H9 (cell line): ENCODE data around the gene TTC9B. TPM values are rescaled to one million over a fixed set of nuclear protein-coding genes. Genes with fewer than 3 reads are reported as not detected.

ENCODE experiments used
- DNase-seq: peaks from one replicate; pipeline ENCODE4 v3.0.0-alpha.2; 2017
- H2AFZ ChIP-seq: one replicate; pipeline ENCODE4 v1.6.1; 2013; ENCODE audit warnings: mild to moderate bottlenecking, low read length, control low read depth, moderate library complexity
- H2AK5ac ChIP-seq: 2 replicates; pipeline ENCODE4 v1.6.1; 2013; ENCODE audit warnings: low read length, control low read depth, mixed read lengths; ENCODE audit not compliant: insufficient read length
- H2BK120ac ChIP-seq: one replicate; pipeline ENCODE4 v1.6.1; 2013; ENCODE audit warnings: low read depth, mild to moderate bottlenecking, low read length, control low read depth, inconsistent platforms; ENCODE audit not compliant: poor library complexity, severe bottlenecking
- H2BK12ac ChIP-seq: 2 replicates; pipeline ENCODE4 v1.6.1; 2013; ENCODE audit warnings: low read length, control low read depth, mixed read lengths, low read depth; ENCODE audit not compliant: insufficient read length
- H2BK15ac ChIP-seq: 2 replicates; pipeline ENCODE4 v1.6.1; 2013; ENCODE audit warnings: low read depth, low read length, control low read depth
- H2BK20ac ChIP-seq: one replicate; pipeline ENCODE4 v1.6.1; 2013; ENCODE audit warnings: low read depth, mild to moderate bottlenecking, low read length, control low read depth, inconsistent platforms; ENCODE audit not compliant: poor library complexity, severe bottlenecking
- H2BK5ac ChIP-seq: 2 replicates; pipeline ENCODE4 v1.6.1; 2013; ENCODE audit warnings: low read length, control low read depth, mixed read lengths; ENCODE audit not compliant: insufficient read length
- H3K14ac ChIP-seq: 2 replicates; pipeline ENCODE4 v1.6.1; 2013; ENCODE audit warnings: low read length, control low read depth; ENCODE audit not compliant: insufficient read depth
- H3K18ac ChIP-seq: 2 replicates; pipeline ENCODE4 v1.6.1; 2013; ENCODE audit warnings: low read depth, mild to moderate bottlenecking, mixed read lengths, low read length, control low read depth; ENCODE audit not compliant: insufficient read length
- H3K23ac ChIP-seq: 2 replicates; pipeline ENCODE4 v1.6.1; 2013; ENCODE audit warnings: low read length, control low read depth, mixed read lengths, low read depth; ENCODE audit not compliant: insufficient read length
- H3K23me2 ChIP-seq: 2 replicates; pipeline ENCODE4 v1.6.1; 2013; ENCODE audit warnings: low read depth, mild to moderate bottlenecking, mixed read lengths, low read length, control low read depth; ENCODE audit not compliant: insufficient read length, poor library complexity, severe bottlenecking
- H3K27ac ChIP-seq: 2 replicates; pipeline ENCODE4 v1.5.1; 2013; ENCODE audit warnings: low read length, control low read depth, mixed read lengths, low read depth; ENCODE audit not compliant: insufficient read length
- H3K27me3 ChIP-seq: 2 replicates; pipeline ENCODE4 v1.6.1; 2013; ENCODE audit warnings: low read length, control low read depth, inconsistent platforms; ENCODE audit not compliant: insufficient read depth
- H3K4ac ChIP-seq: 2 replicates; pipeline ENCODE4 v1.6.1; 2013; ENCODE audit warnings: low read depth, mild to moderate bottlenecking, control low read depth, inconsistent platforms, low read length, moderate library complexity
- H3K4me1 ChIP-seq: 2 replicates; pipeline ENCODE4 v1.6.1; 2013; ENCODE audit warnings: low read length, control low read depth, inconsistent platforms; ENCODE audit not compliant: insufficient read depth
- H3K4me2 ChIP-seq: 2 replicates; pipeline ENCODE4 v1.6.1; 2013; ENCODE audit warnings: low read length, control low read depth, mixed read lengths; ENCODE audit not compliant: insufficient read length, insufficient read depth
- H3K56ac ChIP-seq: 2 replicates; pipeline ENCODE4 v1.6.1; 2013; ENCODE audit warnings: low read depth, mild to moderate bottlenecking, mixed read lengths, low read length, control low read depth; ENCODE audit not compliant: insufficient read length
- H3K79me1 ChIP-seq: 2 replicates; pipeline ENCODE4 v1.6.1; 2013; ENCODE audit warnings: low read depth, mild to moderate bottlenecking, moderate library complexity, low read length, control low read depth, inconsistent platforms; ENCODE audit not compliant: insufficient read depth, poor library complexity, severe bottlenecking
- H3K79me2 ChIP-seq: 2 replicates; pipeline ENCODE4 v1.6.1; 2013; ENCODE audit warnings: low read length, control low read depth, inconsistent platforms; ENCODE audit not compliant: insufficient read depth
- H3K9ac ChIP-seq: 2 replicates; pipeline ENCODE4 v1.6.1; 2013; ENCODE audit warnings: low read length, control low read depth, mixed read lengths; ENCODE audit not compliant: insufficient read length; ENCODE audit errors: extremely low read depth
- H3K9me3 ChIP-seq: one replicate; pipeline ENCODE4 v1.6.1; 2013; ENCODE audit warnings: low read depth, low read length, inconsistent platforms; ENCODE audit not compliant: control insufficient read depth
- H3T11ph ChIP-seq: one replicate; pipeline ENCODE4 v1.6.1; 2013; ENCODE audit warnings: mild to moderate bottlenecking, low read length, control low read depth, inconsistent platforms
- H4K20me1 ChIP-seq: one replicate; pipeline ENCODE4 v1.6.1; 2013; ENCODE audit not compliant: control insufficient read depth, insufficient read length, insufficient read depth
- H4K5ac ChIP-seq: 2 replicates; pipeline ENCODE4 v1.6.1; 2013; ENCODE audit warnings: low read depth, mild to moderate bottlenecking, mixed read lengths, low read length, control low read depth; ENCODE audit not compliant: insufficient read length
- H4K8ac ChIP-seq: replicated peaks from 2 replicates; pipeline ENCODE4 v1.6.1; 2013; ENCODE audit warnings: low read length, control low read depth, mixed read lengths, low read depth; ENCODE audit not compliant: insufficient read length
- H4K91ac ChIP-seq: 2 replicates; pipeline ENCODE4 v1.6.1; 2013; ENCODE audit warnings: low read depth, mild to moderate bottlenecking, moderate library complexity, mixed read lengths, low read length, control low read depth; ENCODE audit not compliant: insufficient read length
- H3K27ac Mint-ChIP-seq, 3 experiments: 2 replicates in 2 of 3; 3 replicates in 1 of 3; pipeline ENCODE4 v1.8.0; 2020 to 2021; ENCODE audit warnings: mixed read lengths in 3 of 3, mild to moderate bottlenecking in 1 of 3, moderate library complexity in 1 of 3
- H3K27me3 Mint-ChIP-seq: 2 replicates; pipeline ENCODE4 v1.8.0; 2021; ENCODE audit warnings: low read depth, mild to moderate bottlenecking, moderate library complexity, mixed read lengths
- H3K36me3 Mint-ChIP-seq, 3 experiments: 2 replicates in 2 of 3; 3 replicates in 1 of 3; pipeline ENCODE4 v1.8.0; 2020 to 2021; ENCODE audit warnings: low read depth in 3 of 3, mixed read lengths in 3 of 3; ENCODE audit not compliant: insufficient read depth in 1 of 3
- H3K4me1 Mint-ChIP-seq, 2 experiments: 2 replicates each; pipeline ENCODE4 v1.8.0; 2020; ENCODE audit warnings: mixed read lengths in 2 of 2
- H3K4me3 Mint-ChIP-seq, 2 experiments: 2 replicates in 1 of 2; 3 replicates in 1 of 2; pipeline ENCODE4 v1.8.0; 2020 to 2021; ENCODE audit warnings: mild to moderate bottlenecking in 2 of 2, mixed read lengths in 2 of 2, moderate library complexity in 1 of 2
- H3K9me3 Mint-ChIP-seq, 2 experiments: 2 replicates in 1 of 2; 3 replicates in 1 of 2; pipeline ENCODE4 v1.8.0; 2020; ENCODE audit warnings: mild to moderate bottlenecking in 2 of 2, mixed read lengths in 2 of 2, moderate library complexity in 1 of 2
- CTCF ChIP-seq: fragments of 200-600 bp; sonication (generic); conservative IDR thresholded peaks from 3 replicates; pipeline ENCODE4 v1.8.0; 2021; ENCODE audit warnings: antibody characterized with exemption, mild to moderate bottlenecking
- WGBS: extraction: QIAGEN DNeasy Blood & Tissue Kit; methylation state at CpG from one replicate; pipeline ENCODE4 v1.1.7; 2013; ENCODE audit warnings: missing lambda C conversion rate, low lambda C conversion rate, mixed read lengths; ENCODE audit not compliant: insufficient read length; ENCODE audit errors: extremely low coverage; 5-methylcytosine and 5-hydroxymethylcytosine counted together
- total RNA-seq: library from RNA; stranded (reverse); gene quantifications from 2 replicates; pipeline ENCODE4 v1.2.1, GENCODE V29; 2021

TTC9B gene
- total RNA-seq, 1 experiment from 2014 or later, result 0.15 TPM

GRCh38 chr19:40175820-40176219, 42.4 kb downstream of the TTC9B start:
- H3T11ph ChIP-seq, result no peak overlapping the region
- Mint-ChIP-seq H3K4me1 (peaks cover 6 to 11% of the 10 kb centered on the region in 2 experiments), H3K36me3 (no peaks in the 10 kb centered on the region), H3K9me3 (peaks cover 0 to 3% of the 10 kb centered on the region in 2 experiments; a peak in 2 of 5 replicates), H3K27ac (no peak overlapping the region), H3K27me3 (peaks cover 4% of the 10 kb centered on the region), H3K4me3 (no peak overlapping the region)
- no peak overlapping the region for H2AFZ ChIP-seq
- H3K18ac ChIP-seq, result no peak overlapping the region
- no peak overlapping the region for H3K9ac ChIP-seq
- no peak overlapping the region for H2BK15ac ChIP-seq
- no peaks in the 10 kb centered on the region for H3K9me3 ChIP-seq
- H3K56ac ChIP-seq, result no peak overlapping the region
- H2BK120ac ChIP-seq, result no peak overlapping the region
- no peak overlapping the region for H3K27ac ChIP-seq
- no CpG with 5 or more reads among the region's 5 CpGs for WGBS
- no peak overlapping the region for H4K91ac ChIP-seq
- H3K23me2 ChIP-seq, result no peaks in the 10 kb centered on the region
- H3K79me2 ChIP-seq, result no peaks in the 10 kb centered on the region; the same call in 1 of the 2 replicates
- H3K27me3 ChIP-seq, result no peaks in the 10 kb centered on the region
- H2AK5ac ChIP-seq, result no peak overlapping the region
- no peak for TF ChIP-seq CTCF
- no peaks in the 10 kb centered on the region for H3K4me1 ChIP-seq
- no peak overlapping the region for H3K4me2 ChIP-seq
- H4K5ac ChIP-seq, result no peak overlapping the region
- H2BK20ac ChIP-seq, result no peak overlapping the region
- H3K14ac ChIP-seq, result no peak overlapping the region
- H3K23ac ChIP-seq, result no peak overlapping the region
- H4K20me1 ChIP-seq, result no peaks in the 10 kb centered on the region
- DNase-seq, result no peak
- H3K79me1 ChIP-seq, result no peaks in the 10 kb centered on the region
- no peak overlapping the region for H2BK12ac ChIP-seq
- H2BK5ac ChIP-seq, result no peak overlapping the region
- H4K8ac ChIP-seq, result no peak overlapping the region
- no peak overlapping the region for H3K4ac ChIP-seq
